KMS-11 (cell line): Measurements from ENCODE around the gene MT1HL1.
"Not testable (repeated sequence)": the region's sequence is repeated elsewhere in the genome, so short reads cannot be mapped to it uniquely, and the experiment has no call there.

Source experiments
- H2AFZ ChIP-seq: fragments of 200-600 bp; sonication (generic); 2 replicates; pipeline ENCODE4 v1.6.1; 2016; ENCODE audit warnings: antibody characterized with exemption, mixed run types, low read depth
- H3K27ac ChIP-seq: fragments of 200-600 bp; sonication (generic); 2 replicates; pipeline ENCODE4 v1.6.1; 2016; ENCODE audit warnings: mild to moderate bottlenecking, mixed run types
- H3K27me3 ChIP-seq: fragments of 200-600 bp; sonication (generic); 2 replicates; pipeline ENCODE4 v1.6.1; 2017; ENCODE audit warnings: mild to moderate bottlenecking, low read depth, mixed run types, moderate library complexity; ENCODE audit not compliant: insufficient read depth
- H3K36me3 ChIP-seq: fragments of 200-600 bp; sonication (generic); 2 replicates; pipeline ENCODE4 v1.6.1; 2017; ENCODE audit warnings: mild to moderate bottlenecking, mixed run types; ENCODE audit not compliant: insufficient read depth
- H3K4me1 ChIP-seq: fragments of 200-600 bp; sonication (generic); 2 replicates; pipeline ENCODE4 v1.6.1; 2016; ENCODE audit warnings: mild to moderate bottlenecking, low read depth, mixed run types; ENCODE audit not compliant: poor library complexity, severe bottlenecking
- H3K4me2 ChIP-seq: fragments of 200-600 bp; sonication (generic); 2 replicates; pipeline ENCODE4 v1.7.0; 2016; ENCODE audit warnings: mild to moderate bottlenecking, mixed run types
- H3K4me3 ChIP-seq: fragments of 200-600 bp; sonication (generic); IDR thresholded peaks from 2 replicates; pipeline ENCODE4 v1.6.1; 2017; ENCODE audit warnings: low read depth, low read length, mixed read lengths; ENCODE audit not compliant: insufficient read depth
- H3K79me2 ChIP-seq: fragments of 200-600 bp; sonication (generic); 2 replicates; pipeline ENCODE4 v1.6.1; 2016; ENCODE audit warnings: low read depth, mixed run types; ENCODE audit not compliant: insufficient read depth
- H3K9ac ChIP-seq: fragments of 200-600 bp; sonication (generic); 2 replicates; pipeline ENCODE4 v1.6.1; 2016; ENCODE audit warnings: mild to moderate bottlenecking, mixed run types
- H4K20me1 ChIP-seq: fragments of 200-600 bp; sonication (generic); 2 replicates; pipeline ENCODE4 v1.6.1; 2016; ENCODE audit warnings: mild to moderate bottlenecking, mixed run types; ENCODE audit not compliant: insufficient read depth
- CTCF ChIP-seq: fragments of 200-600 bp; sonication (generic); conservative IDR thresholded peaks from 2 replicates; pipeline ENCODE4 v1.6.1; 2017; ENCODE audit warnings: low read depth, mild to moderate bottlenecking, antibody characterized with exemption, low read length, moderate library complexity, mixed read lengths

The MT1HL1 gene

GRCh38 chr1:236989290-236990051 is 14.8 kb downstream of the MT1HL1 start:
- H3K27ac ChIP-seq: no peak overlapping the region
- no peak overlapping the region for H2AFZ ChIP-seq
- no peak for TF ChIP-seq CTCF
- H3K79me2 ChIP-seq: no peaks in the 10 kb centered on the region
- no peak overlapping the region for H3K4me2 ChIP-seq
- H3K27me3 ChIP-seq: no peaks in the 10 kb centered on the region
- no peaks in the 10 kb centered on the region for H3K36me3 ChIP-seq
- no peak overlapping the region for H3K4me3 ChIP-seq
- no peaks in the 10 kb centered on the region for H4K20me1 ChIP-seq
- no peak overlapping the region for H3K9ac ChIP-seq
- no peaks in the 10 kb centered on the region for H3K4me1 ChIP-seq

GRCh38 chr1:236983818-236984217 is 20.4 kb downstream of the MT1HL1 start:
- no peaks in the 10 kb centered on the region for H3K36me3 ChIP-seq
- H3K4me2 ChIP-seq: no peak overlapping the region
- no peaks in the 10 kb centered on the region for H3K27me3 ChIP-seq
- no peak overlapping the region for H3K4me3 ChIP-seq
- no peak overlapping the region for H3K27ac ChIP-seq
- no peak overlapping the region for H2AFZ ChIP-seq
- H3K4me1 ChIP-seq: no peaks in the 10 kb centered on the region
- H4K20me1 ChIP-seq: no peaks in the 10 kb centered on the region
- no peaks in the 10 kb centered on the region for H3K79me2 ChIP-seq
- no peak overlapping the region for H3K9ac ChIP-seq
- TF ChIP-seq CTCF: no peak

- H2AFZ ChIP-seq: no peak overlapping the region
- H3K4me1 ChIP-seq: no peaks in the 10 kb centered on the region
- TF ChIP-seq CTCF: no peak
These were observed 21.9 kb downstream of the MT1HL1 start for GRCh38 chr1:236982380-236982779.

DNA sequence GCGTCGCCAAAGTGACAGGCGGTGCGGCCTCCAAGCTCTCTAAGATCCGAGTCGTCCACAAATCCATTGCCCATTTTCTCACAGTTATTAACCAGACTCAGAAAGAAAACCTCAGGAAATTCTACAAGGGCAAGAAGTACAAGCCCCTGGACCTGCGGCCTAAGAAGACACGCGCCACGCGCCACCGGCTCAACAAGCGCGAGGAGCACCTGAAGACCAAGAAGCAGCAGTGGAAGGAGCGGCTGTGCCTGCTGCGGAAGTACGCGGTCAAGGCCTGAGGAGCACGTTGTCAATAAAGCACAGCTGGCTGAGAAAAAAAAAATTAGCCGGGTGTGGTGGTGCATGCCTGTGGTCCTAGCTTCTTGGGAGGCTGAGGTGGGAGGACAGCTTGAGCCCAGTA is 22.8 kb downstream of the MT1HL1 start:
- H2AFZ ChIP-seq, H3K27me3 ChIP-seq, H3K4me1 ChIP-seq, H3K4me2 ChIP-seq, H3K79me2 ChIP-seq, H3K4me3 ChIP-seq, H3K9ac ChIP-seq, H3K36me3 ChIP-seq, H4K20me1 ChIP-seq, H3K27ac ChIP-seq: not testable (repeated sequence)

More at GRCh38 chr1:236982380-236982779, 21.9 kb downstream of the MT1HL1 start:
- H3K4me2 ChIP-seq: no peak overlapping the region
- no peak overlapping the region for H3K9ac ChIP-seq
- no peaks in the 10 kb centered on the region for H3K36me3 ChIP-seq
- no peaks in the 10 kb centered on the region for H3K79me2 ChIP-seq
- H3K27ac ChIP-seq: no peak overlapping the region
- no peaks in the 10 kb centered on the region for H4K20me1 ChIP-seq
- no peak overlapping the region for H3K4me3 ChIP-seq
- no peaks in the 10 kb centered on the region for H3K27me3 ChIP-seq

DNA sequence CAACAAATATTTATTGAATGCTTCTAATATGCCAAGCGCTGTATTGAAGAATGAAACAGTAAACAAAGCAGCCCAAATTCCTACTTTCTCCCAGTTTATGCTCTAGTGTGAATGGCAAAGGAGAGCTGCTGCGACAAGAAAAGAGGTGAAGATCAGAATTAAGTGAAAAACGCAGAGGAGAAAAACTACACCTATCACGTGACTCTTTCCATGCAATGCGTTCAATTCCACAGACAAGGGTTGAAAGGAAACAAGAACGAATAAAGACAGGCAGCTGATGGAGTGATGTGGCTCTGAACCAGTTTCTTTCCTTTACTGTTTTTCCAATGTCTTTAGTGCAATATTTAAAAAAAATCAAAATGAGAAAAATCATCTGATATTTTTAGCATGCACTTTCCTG is 23.6 kb downstream of the MT1HL1 start:
- Histone ChIP-seq H3K27me3 (no peaks in the 10 kb centered on the region), H3K36me3 (no peaks in the 10 kb centered on the region), H3K4me1 (no peaks in the 10 kb centered on the region), H2AFZ (no peak overlapping the region), H3K4me2 (no peak overlapping the region), H3K79me2 (no peaks in the 10 kb centered on the region), H3K9ac (no peak overlapping the region), H3K4me3 (no peak overlapping the region), H3K27ac (no peak overlapping the region), H4K20me1 (no peaks in the 10 kb centered on the region)
- TF ChIP-seq CTCF: no peak
